ENCODE results near the gene FBXW5.

FBXW5 gene

GRCh38 chr9:136955202-136955942 is 10.8 kb upstream of the FBXW5 start:
- POLR2A ChIA-PET (ENCODE audit: low non-redundant PET), result interaction anchor here (0.6 kb wide), 1 partner anchor 69 kb away, joined by 3 read pairs; no protein-coding TSS in a partner anchor
- CTCF ChIA-PET, result interaction anchor here (1.1 kb wide), 1 partner anchor 74 kb away, joined by 3 read pairs; no protein-coding TSS in a partner anchor
- no peak for DNase-seq (ENCODE audit: low spot score)
- TF ChIP-seq CTCF (conservative IDR thresholded peaks at IDR 0.05; ENCODE audit: low read depth), result no peak
- H3K27ac ChIP-seq, result no peak overlapping the region

- ChIA-PET CTCF (interaction anchor here (0.6 to 1.1 kb wide), 3 partner anchors 13 to 75 kb away, joined by 3 to 4 read pairs (median 3); no protein-coding TSS in a partner anchor), POLR2A (ENCODE audit: low non-redundant PET) (interaction anchor here (0.6 kb wide), 1 partner anchor 70 kb away, joined by 3 read pairs; no protein-coding TSS in a partner anchor)
- DNase-seq (ENCODE audit: low spot score), result no peak
- TF ChIP-seq CTCF (conservative IDR thresholded peaks at IDR 0.05; ENCODE audit: low read depth), result no peak
- H3K27ac ChIP-seq, result no peak overlapping the region
Observed at GRCh38 chr9:136954270-136955083, 9.9 kb upstream of the FBXW5 start.

- CTCF ChIA-PET, result interaction anchor here (0.6 to 0.7 kb wide), 2 partner anchors 13 to 35 kb away, joined by 3 to 4 read pairs; no protein-coding TSS in a partner anchor
- POLR2A ChIA-PET (ENCODE audit: low non-redundant PET), result no interaction called here
- DNase-seq (ENCODE audit: low spot score), result no peak
Observed at GRCh38 chr9:136953771-136954269, 9.3 kb upstream of the FBXW5 start.

DNA sequence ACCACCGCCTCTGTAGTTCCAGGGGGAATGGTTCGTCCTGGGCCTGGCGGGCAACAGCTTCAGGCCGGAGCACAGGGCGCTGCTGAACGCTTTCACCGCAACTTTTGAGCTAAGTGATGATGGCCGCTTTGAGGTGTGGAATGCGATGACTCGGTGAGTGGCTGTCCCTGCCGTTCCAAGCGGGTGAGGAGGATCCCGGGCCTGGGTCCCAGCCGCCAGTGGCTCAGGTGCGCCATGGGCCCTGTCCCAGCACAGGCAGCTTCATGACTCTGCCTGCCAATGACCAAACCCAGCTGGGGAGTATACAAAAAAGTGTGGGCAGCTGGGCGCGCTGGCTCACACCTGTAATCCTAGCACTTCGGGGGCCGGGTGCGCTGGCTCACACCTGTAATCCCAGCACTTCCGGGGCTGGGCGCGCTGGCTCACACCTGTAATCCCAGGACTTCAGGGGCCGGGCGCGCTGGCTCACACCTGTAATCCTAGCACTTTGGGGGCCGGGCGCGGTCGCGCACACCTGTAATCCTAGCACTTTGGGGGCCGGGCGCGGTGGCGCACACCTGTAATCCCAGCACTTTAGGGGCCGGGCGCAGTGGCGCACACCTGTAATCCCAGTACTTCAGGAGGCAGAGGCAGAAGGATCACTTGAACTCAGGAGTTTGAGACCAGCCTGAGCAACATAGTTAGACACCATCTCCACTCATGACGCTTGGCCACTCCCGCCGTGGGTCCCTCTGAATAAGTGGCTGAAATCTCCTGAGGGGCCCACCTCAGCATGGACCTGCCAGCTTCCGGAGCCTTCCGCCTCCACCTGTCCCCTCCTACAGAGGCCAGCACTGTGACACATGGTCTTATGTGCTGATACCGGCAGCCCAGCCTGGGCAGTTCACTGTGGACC is 8.6 kb upstream of the FBXW5 start:
- POLR2A ChIA-PET (ENCODE audit: low non-redundant PET), result interaction anchor here (0.5 kb wide), 1 partner anchor 25 kb away, joined by 3 read pairs; no protein-coding TSS in a partner anchor

More at GRCh38 chr9:136953771-136954269, 9.3 kb upstream of the FBXW5 start:
- no peak overlapping the region for H3K27ac ChIP-seq
- no peak for TF ChIP-seq CTCF (conservative IDR thresholded peaks at IDR 0.05; ENCODE audit: low read depth)

DNA sequence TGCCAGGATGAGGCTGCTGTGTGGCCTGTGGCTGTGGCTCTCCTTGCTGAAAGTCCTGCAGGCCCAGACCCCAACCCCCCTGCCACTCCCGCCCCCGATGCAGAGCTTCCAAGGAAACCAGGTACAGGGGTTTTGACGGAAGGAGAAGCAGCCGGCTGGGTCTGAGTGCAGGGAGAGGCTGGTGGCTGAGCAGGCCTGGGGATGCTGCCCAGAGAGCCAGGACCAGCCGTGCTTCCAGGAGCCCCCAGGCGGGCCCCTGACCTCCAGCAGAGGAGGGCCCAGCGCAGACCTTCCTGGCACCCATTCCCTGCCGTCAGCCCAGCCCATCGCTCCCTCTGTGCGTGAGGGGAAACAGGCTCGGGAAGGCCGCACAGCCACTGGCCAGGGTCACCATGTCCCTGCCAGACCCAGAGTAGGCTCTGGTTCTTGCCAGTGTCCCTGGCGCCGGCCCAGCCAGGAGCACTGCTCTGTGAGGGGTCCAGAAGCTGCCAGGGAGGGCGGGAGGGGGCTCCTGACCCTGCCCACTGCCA is 7.8 kb upstream of the FBXW5 start:
- no peak for DNase-seq (ENCODE audit: low spot score)
- POLR2A ChIA-PET (ENCODE audit: low non-redundant PET), result no interaction called here
- no peak overlapping the region; the same call in 1 of the 2 replicates for H3K27ac ChIP-seq
- no peak for TF ChIP-seq CTCF (conservative IDR thresholded peaks at IDR 0.05; ENCODE audit: low read depth)
- CTCF ChIA-PET, result interaction anchor here (1.0 to 3.0 kb wide), 2 partner anchors 77 to 82 kb away, joined by 3 to 20 read pairs; no protein-coding TSS in a partner anchor

More for the DNA sequence above, 8.6 kb upstream of the FBXW5 start:
- no peak for DNase-seq (ENCODE audit: low spot score)
- CTCF ChIA-PET, result interaction anchor here (0.6 to 1.0 kb wide), 3 partner anchors 14 to 76 kb away, joined by 3 to 4 read pairs (median 3); no protein-coding TSS in a partner anchor
- H3K27ac ChIP-seq, result no peak overlapping the region
- TF ChIP-seq CTCF (conservative IDR thresholded peaks at IDR 0.05; ENCODE audit: low read depth), result no peak
